ENCODE results near the gene CREB5. TPM values are rescaled to one million over a fixed set of nuclear protein-coding genes. Genes with fewer than 3 reads are reported as not detected.

The CREB5 gene
- total and polyA plus RNA-seq, 7 donors, result 0.80 to 42.1 (median 4.6) TPM

DNA sequence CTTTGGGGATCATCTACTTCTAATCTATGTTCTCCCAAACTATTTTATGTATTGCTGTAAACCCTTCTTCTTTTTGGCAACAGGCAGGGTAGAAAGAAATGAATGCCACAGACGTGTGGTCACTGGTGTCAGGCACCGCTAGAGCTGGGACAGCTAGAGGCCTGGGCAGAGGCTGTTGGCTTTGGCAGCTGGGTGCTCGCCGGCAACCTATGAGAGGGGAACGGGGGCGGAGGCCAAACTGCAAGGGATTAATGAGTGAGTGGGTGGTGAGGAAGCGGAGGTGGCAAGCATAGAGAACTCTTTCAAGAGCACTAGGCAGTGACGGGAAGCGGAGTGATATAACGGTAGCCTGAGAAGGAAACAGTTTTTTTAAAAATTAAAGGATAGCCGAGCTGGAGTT lies 78.5 kb downstream of the CREB5 start:
- intact Hi-C loops (cut with DNase I), result no loop called here
- H3K36me3 ChIP-seq, result no peaks in the 10 kb centered on the region
- no peaks in the 10 kb centered on the region for H3K27me3 ChIP-seq
- no peaks in the 10 kb centered on the region for H3K4me1 ChIP-seq
- H3K4me3 ChIP-seq, result no peak overlapping the region
- no peaks in the 10 kb centered on the region for H3K9me3 ChIP-seq
- no peak for DNase-seq
- TF ChIP-seq POLR2AphosphoS5 (IDR thresholded peaks at IDR 0.05), result no peak
- no peak for TF ChIP-seq POLR2A (IDR thresholded peaks at IDR 0.05)
- TF ChIP-seq, protein P1, sequence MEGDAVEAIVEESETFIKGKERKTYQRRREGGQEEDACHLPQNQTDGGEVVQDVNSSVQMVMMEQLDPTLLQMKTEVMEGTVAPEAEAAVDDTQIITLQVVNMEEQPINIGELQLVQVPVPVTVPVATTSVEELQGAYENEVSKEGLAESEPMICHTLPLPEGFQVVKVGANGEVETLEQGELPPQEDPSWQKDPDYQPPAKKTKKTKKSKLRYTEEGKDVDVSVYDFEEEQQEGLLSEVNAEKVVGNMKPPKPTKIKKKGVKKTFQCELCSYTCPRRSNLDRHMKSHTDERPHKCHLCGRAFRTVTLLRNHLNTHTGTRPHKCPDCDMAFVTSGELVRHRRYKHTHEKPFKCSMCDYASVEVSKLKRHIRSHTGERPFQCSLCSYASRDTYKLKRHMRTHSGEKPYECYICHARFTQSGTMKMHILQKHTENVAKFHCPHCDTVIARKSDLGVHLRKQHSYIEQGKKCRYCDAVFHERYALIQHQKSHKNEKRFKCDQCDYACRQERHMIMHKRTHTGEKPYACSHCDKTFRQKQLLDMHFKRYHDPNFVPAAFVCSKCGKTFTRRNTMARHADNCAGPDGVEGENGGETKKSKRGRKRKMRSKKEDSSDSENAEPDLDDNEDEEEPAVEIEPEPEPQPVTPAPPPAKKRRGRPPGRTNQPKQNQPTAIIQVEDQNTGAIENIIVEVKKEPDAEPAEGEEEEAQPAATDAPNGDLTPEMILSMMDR (IDR thresholded peaks at IDR 0.05), result no peak
- TF ChIP-seq EP300 (IDR thresholded peaks at IDR 0.05), result no peak
- 87 to 93% methylated on average over 11 of the region's 11 CpGs for WGBS, 2 donors
- H3K27ac ChIP-seq, result no peak overlapping the region

DNA sequence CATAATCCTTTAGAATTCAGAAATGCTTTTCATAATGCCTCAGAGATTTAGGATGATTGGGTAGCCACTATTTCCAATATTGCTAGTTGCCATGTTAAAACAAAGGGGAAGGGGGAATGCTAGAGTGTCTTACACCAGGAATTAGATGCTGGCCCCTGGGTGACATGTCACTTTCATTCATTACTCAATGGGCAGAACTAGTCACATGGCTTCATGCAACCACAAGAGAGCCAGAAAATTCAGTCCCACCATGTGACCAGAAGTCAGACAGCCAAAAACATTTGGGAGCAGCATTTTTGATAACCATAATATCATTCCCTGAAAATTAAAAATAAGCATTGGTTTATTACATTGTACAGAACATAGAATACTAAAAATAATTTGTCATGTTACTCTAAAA lies 81.2 kb downstream of the CREB5 start:
- Histone ChIP-seq H3K27ac (no peak overlapping the region), H3K4me1 (no peaks in the 10 kb centered on the region), H3K27me3 (no peaks in the 10 kb centered on the region), H3K36me3 (no peaks in the 10 kb centered on the region), H3K4me3 (no peak overlapping the region), H3K9me3 (no peaks in the 10 kb centered on the region)
- DNase-seq, result no peak
- intact Hi-C loops (cut with DNase I), result no loop called here
- TF ChIP-seq, protein P1 (IDR thresholded peaks at IDR 0.05), result no peak
- TF ChIP-seq POLR2AphosphoS5 (IDR thresholded peaks at IDR 0.05) (no peak), POLR2A (IDR thresholded peaks at IDR 0.05) (no peak), EP300 (IDR thresholded peaks at IDR 0.05) (no peak)

DNA sequence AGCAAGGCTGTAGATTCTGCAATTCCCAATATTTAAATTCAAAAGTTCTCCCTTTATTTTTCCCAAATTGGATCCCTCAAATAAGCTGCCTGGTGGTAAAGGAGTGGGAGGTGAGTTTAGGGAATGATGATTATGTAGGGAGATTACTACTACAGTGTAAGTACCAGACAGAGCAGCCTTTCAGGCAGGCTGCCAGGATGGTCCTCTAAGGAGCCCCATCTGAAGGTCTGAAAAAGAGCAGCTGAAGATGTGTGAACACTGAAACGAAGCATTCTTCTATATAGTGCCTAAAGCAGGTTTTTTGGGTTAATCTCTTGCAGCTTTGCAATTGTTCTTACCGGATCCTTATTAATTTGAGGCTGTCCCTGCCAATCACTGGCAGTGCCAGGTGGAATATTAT lies 84.7 kb downstream of the CREB5 start:
- Histone ChIP-seq H3K4me3 (no peak overlapping the region), H3K36me3 (no peaks in the 10 kb centered on the region), H3K27me3 (no peaks in the 10 kb centered on the region), H3K27ac (no peak overlapping the region), H3K4me1 (no peaks in the 10 kb centered on the region), H3K9me3 (no peaks in the 10 kb centered on the region)
- intact Hi-C loops (cut with DNase I), result no loop called here
- no peak for DNase-seq
- TF ChIP-seq EP300 (IDR thresholded peaks at IDR 0.05) (no peak), POLR2AphosphoS5 (IDR thresholded peaks at IDR 0.05) (no peak), POLR2A (IDR thresholded peaks at IDR 0.05) (no peak)
- TF ChIP-seq, protein P1 (IDR thresholded peaks at IDR 0.05), result no peak
- 59 to 76% methylated on average over 2 of the region's 2 CpGs for WGBS, 2 donors

DNA sequence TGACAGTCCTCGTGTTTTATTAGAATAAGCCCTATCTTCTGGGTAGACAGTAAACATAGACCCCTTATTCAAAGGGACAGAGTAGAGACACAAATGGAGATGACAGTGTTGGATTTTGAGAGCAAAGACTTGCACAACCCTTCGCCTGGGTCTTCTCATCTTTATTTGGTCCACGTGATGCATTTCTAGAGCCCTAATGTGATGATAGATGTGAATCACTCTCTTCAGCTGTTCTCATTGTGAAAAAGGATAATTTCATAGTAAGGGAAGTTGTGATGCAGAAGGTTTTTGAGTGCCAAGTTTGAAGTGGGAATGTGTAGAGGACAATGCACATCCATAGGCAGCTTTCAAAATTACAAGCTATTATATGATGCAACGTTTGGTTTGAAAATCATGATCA lies 86.3 kb downstream of the CREB5 start:
- Histone ChIP-seq H3K27ac (no peak overlapping the region), H3K4me3 (no peak overlapping the region), H3K4me1 (no peaks in the 10 kb centered on the region), H3K36me3 (no peaks in the 10 kb centered on the region), H3K27me3 (no peaks in the 10 kb centered on the region), H3K9me3 (no peaks in the 10 kb centered on the region)
- intact Hi-C loops (cut with DNase I), result no loop called here
- 79 to 88% methylated on average over 4 of the region's 4 CpGs for WGBS, 2 donors
- DNase-seq, result no peak
- TF ChIP-seq, protein P1 (IDR thresholded peaks at IDR 0.05), result no peak
- TF ChIP-seq EP300 (IDR thresholded peaks at IDR 0.05) (no peak), POLR2AphosphoS5 (IDR thresholded peaks at IDR 0.05) (no peak), POLR2A (IDR thresholded peaks at IDR 0.05) (no peak)

DNA sequence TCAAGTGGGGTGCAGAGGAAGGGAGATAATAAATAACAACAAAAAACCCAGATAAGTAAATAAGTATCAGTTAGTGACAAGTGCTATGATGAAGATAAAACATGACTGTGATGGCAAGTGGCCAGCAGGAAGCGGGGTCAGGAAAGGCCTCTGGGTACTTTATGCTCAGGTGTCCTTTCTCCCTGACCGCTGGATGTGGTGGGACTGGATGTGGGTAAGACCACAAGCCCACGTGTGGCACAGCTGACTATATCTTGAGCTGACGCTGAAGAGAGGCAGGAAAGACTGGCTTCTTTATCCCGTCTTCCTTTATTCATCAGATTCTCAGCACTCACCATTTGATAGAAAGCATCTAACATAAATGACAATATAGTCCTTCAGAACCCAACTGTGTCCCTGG lies 87.8 kb downstream of the CREB5 start:
- Histone ChIP-seq H3K4me3 (no peak overlapping the region), H3K36me3 (no peaks in the 10 kb centered on the region), H3K27me3 (no peaks in the 10 kb centered on the region), H3K27ac (no peak overlapping the region), H3K9me3 (no peaks in the 10 kb centered on the region), H3K4me1 (no peaks in the 10 kb centered on the region)
- intact Hi-C loops (cut with DNase I), result no loop called here
- no peak for DNase-seq
- WGBS, 2 donors, result 47 to 72% methylated on average over 5 of the region's 5 CpGs
- TF ChIP-seq, protein P1 (IDR thresholded peaks at IDR 0.05), result no peak
- TF ChIP-seq POLR2A (IDR thresholded peaks at IDR 0.05) (no peak), POLR2AphosphoS5 (IDR thresholded peaks at IDR 0.05) (no peak), EP300 (IDR thresholded peaks at IDR 0.05) (no peak)
